GM21619 (cell line): ENCODE data around the gene HSPA1B.

Experiments
- ATAC-seq: cut with Tn5 transposase; IDR thresholded peaks from one replicate; pipeline ENCODE4 v1.9.1; 2021; ENCODE audit not compliant: unreplicated experiment

HSPA1B gene

DNA sequence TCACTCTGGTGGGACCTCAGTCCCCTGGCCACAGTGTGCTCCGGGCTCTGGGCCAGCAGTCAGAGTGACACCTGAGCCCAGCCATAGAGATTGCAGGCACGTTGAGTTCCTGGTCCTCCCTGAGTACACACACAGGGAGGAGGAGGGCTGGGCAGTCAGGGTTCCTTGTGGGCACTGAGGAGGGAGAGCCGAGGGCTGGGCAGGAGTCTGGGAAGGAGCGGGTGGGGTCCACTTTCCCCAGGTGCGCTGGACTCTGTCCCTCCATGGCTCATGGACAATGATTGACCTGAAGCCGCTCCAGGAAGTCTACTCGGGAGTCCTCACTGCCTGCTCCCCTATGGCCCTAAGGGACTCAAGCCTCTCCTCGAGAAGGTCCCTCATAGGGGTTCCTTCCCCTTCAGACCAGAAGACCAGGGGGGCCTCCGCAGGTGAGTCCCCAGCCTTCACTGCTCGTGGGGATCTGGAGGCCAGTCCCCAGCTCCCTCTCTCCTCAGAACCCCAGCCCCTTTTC, 50.2 kb downstream of the HSPA1B start:
- no peak for ATAC-seq

DNA sequence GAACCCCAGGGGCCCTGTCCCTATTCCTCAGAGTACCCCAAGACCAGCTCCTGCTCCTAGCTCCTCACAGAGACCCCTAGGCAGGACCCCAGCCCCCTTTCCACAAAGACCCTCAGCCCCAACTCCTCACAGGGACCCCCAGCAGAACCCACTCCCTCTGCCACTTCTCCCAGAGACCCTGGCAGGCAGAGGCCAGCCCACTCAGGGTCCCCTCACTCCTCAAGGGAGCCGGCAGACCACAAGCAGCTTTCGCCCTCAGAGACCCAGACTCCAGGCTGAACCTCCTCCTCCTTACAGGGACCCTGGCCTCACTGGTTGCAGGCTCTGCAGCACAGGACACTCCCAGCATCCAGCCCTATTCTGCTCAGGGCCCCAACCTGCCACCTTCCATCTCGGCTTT, 50.7 kb downstream of the HSPA1B start:
- no peak for ATAC-seq

DNA sequence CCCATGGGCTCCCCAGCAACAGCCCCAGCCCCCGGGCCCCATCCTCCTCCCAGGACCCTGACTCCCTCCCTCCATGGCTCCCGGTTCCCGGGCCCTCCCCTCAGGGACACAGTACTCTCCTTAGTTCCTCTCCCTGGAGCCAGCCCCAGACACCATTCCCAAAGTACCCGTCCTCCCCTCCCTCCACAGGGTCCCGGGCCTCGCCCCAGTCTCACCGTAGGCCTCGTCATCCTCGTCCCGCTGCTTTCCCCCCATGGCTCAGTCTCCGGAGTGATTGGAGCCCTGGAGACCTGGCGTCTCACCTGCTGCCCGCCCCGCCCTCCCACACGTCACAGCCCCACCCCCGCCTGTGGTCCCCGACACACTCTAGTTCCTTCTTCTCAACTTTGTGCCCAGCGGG, 51.2 kb downstream of the HSPA1B start, which contains the start of gene SLC44A4:
TSS of gene SLC44A4 (minus strand) at position 272 of the 400 bp plus-strand sequence. CDS start at position 255, 17 bp downstream.
- ATAC-seq = no peak

DNA sequence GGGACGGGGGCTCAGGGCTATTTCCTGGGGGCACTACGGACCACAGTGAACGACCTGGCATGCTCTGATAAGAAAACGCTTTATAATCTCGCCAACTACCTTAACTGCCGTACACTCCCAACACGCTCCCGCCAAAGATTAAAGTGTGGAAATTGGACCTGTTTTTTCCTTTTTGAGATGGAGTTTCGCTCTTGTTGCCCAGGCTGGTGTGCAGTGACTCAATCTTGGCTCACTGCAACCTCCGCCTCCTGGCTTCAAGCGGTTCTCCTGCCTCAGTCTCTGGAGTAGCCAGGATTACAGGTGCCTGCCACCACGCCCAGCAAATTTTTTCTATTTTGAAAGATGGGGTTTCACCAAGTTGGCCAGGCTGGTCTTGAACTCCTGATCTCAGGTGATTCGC, 51.6 kb downstream of the HSPA1B start:
- no peak for ATAC-seq
